Epithelial cell of proximal tubule (primary cell): Measurements from ENCODE around the gene FMNL3. TPM values are rescaled to one million over a fixed set of nuclear protein-coding genes. Genes with fewer than 3 reads are reported as not detected.

ENCODE experiments used
- DNase-seq: peaks from one replicate; pipeline ENCODE4 v3.0.0-alpha.2; 2011; ENCODE audit warnings: low read depth
- H3K4me3 ChIP-seq: 2 replicates; pipeline ENCODE4 v1.5.1; 2011; ENCODE audit warnings: low read depth, mild to moderate bottlenecking, low read length
- CTCF ChIP-seq: conservative IDR thresholded peaks from 2 replicates; pipeline ENCODE4 v1.5.1; 2012; ENCODE audit warnings: low read depth, mild to moderate bottlenecking, low read length
- total RNA-seq: library from RNA; depleted of rRNA; stranded (reverse); fragments of >200 nt; gene quantifications from 2 replicates; pipeline ENCODE4 v1.2.3, GENCODE V29; 2015

The FMNL3 gene
- total RNA-seq = 21.3 and 21.7 TPM in 2 replicates

- peak within 1 kb of the TSS; percentile 95 for H3K4me3 ChIP-seq
- TF ChIP-seq CTCF = peak; percentile 93
- no peak for DNase-seq
Measured at GRCh38 chr12:49707128-49707811, at the start of gene FMNL3. Gene FMNL3 (minus strand): TSS chr12:49707405. CDS start chr12:49707180, 225 bp downstream.

DNA sequence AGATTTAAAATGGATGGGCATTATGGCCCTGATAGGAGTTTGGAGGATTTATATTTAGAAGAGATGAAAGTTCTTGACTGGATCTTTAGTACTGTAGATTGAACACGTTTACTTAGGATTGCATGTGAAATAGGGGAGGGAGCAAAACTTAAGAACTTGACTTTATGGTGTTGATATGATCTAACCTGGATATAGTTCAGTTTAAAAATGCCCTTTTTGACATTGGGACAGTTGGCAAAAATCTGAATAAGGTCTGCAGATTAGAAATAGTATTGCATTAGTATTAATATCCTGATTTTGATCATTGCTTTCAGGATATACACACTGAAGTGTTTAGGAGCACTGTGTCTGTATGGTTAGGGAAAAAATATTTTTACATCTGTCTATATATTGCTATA, 43.8 kb upstream of the FMNL3 start:
- TF ChIP-seq CTCF = no peak
- no peak overlapping the region for H3K4me3 ChIP-seq
- no peak for DNase-seq

DNA sequence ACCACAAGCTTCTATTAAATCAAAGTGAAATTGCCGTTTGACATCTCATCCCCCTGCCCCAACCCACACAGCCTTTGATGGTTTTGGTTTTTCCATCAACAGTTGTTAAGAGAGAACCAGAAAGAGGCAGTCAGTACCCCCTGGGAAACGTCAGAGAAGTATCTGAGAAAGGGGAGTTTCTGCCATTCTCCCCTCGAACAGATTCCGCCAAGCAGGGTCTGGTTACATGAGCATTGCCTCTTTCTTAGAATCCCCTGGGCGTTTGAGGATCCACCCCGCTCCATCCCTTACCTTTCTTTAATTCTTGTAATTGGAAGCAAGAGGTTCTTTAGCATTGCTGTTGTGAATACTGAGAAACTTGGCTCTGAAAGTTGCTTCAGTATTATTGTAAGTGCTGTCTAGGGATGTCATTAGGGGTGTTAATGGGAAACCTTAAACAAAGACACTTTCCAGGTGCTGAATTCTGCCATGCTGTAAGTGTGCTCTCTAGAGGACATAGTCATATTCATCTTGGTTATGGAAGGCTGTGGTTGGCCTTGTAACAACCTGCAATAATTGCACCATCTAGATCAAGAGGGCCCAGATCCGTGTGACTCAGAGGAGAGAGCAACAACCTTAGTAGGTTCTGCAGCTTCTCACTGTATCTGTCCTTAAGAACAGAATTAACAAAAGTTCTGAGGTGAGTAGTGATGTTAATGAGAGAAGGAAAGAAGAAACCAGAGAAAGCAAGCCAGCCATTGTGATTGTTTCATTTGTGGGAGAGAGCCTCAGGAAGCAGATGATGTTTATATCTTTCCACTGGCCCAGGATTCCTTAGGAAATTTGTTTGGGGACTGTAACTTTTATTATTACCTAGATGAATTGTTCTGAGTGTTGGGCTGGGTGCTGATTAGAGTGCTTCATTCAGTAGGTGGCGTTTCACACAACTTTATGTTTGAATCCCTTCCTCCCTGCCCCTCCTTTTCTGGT, 43.1 kb upstream of the FMNL3 start:
- no peak for DNase-seq
- no peak overlapping the region for H3K4me3 ChIP-seq
- peak; percentile 15 for TF ChIP-seq CTCF

DNA sequence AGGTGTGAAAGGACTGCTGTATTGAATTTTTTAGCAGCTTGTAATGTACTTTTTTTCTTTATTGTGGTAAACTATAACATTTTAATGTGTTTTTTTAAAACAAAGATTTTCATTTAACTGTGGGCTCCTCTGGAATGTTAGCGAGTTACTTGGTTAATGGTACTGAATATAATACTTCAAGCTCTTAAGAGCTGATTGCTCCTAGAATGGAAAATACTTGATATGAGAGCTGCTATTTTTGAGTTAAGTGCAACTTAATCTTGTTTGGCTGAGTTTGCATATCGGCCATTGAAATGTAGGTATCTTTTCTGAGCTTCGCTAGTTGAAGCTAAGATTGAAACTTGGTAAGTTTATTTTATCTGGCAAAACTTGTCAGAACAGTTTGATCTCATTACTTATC, 41.6 kb upstream of the FMNL3 start:
- no peak for DNase-seq
- no peak for TF ChIP-seq CTCF
- no peak overlapping the region for H3K4me3 ChIP-seq

DNA sequence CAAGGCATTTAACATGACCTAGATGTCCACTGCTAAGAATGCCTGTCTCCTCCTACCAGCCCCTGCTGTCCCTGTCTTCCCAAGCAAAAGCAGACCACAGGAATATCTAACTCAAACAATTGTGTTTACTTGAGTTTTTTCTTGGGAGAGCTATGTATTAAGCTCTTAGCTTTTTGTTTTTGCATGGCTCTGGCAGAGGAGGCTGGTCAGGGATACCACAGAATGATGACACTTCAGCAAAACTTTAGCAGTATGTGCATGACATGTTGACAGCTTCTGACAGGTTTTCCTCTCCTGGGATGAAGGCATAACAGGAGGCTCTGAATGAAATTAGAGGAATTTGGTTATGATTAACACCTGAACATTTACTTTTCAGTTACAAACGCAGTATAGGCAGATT, 41.1 kb upstream of the FMNL3 start:
- DNase-seq = no peak
- no peak for TF ChIP-seq CTCF

GRCh38 chr12:49744363-49744885, 37.2 kb upstream of the FMNL3 start:
- TF ChIP-seq CTCF = no peak
- H3K4me3 ChIP-seq = no peak overlapping the region
- no peak for DNase-seq

More for the DNA sequence above, 41.1 kb upstream of the FMNL3 start:
- no peak overlapping the region for H3K4me3 ChIP-seq
